ENCODE data around the gene IFI6.

Gene IFI6

DNA sequence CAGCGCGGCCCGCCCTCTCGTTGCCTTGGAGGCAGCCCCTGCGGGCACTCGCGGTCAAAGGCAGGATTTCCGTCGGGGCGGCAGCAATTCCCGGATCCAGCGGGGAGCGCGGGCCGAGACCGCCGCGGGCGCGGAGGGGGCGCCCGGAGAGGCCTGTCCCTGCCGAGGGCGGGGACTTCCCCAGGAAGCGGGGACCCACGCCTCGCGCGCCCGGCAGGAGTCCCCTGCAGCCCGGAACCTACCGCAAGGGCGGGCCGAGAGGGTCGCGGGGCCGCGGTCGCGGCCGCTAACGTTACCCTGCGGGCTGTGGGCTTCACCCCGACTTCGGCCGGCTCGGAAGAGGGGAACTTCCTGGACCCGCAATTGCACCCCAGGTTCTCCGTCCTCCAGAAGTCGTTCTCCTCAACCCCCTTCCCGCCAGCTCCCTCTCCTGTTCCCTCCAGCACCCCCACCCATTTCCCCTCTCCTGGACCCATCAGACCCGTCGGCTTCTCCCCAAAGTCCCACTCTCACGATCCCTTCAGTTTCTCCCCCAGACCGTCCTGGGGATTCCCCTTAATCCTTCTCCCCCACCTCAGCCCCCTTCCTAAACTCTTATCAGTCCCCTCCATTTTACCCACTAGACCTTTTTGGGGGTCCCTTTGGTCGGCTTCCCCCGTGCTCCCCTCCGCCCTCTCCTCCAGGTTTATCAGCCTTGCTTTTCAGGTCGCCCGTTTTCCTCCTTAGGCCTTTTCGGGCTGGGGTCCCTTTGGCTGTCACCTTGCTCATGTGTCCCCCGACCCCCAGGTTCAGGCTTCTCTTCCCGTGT lies 37.6 kb downstream of the IFI6 start:
- TF ChIP-seq, protein P1, sequence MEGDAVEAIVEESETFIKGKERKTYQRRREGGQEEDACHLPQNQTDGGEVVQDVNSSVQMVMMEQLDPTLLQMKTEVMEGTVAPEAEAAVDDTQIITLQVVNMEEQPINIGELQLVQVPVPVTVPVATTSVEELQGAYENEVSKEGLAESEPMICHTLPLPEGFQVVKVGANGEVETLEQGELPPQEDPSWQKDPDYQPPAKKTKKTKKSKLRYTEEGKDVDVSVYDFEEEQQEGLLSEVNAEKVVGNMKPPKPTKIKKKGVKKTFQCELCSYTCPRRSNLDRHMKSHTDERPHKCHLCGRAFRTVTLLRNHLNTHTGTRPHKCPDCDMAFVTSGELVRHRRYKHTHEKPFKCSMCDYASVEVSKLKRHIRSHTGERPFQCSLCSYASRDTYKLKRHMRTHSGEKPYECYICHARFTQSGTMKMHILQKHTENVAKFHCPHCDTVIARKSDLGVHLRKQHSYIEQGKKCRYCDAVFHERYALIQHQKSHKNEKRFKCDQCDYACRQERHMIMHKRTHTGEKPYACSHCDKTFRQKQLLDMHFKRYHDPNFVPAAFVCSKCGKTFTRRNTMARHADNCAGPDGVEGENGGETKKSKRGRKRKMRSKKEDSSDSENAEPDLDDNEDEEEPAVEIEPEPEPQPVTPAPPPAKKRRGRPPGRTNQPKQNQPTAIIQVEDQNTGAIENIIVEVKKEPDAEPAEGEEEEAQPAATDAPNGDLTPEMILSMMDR (IDR thresholded peaks at IDR 0.05; ENCODE audit: insufficient read depth, low read length, missing control alignments) = no peak
- no peak for DNase-seq (ENCODE audit: low read depth, low spot score)
- POLR2A ChIA-PET = no interaction called here
- peak overlapping the region; percentile 37 for H3K4me3 ChIP-seq (ENCODE audit: low read depth, low read length)
- CTCF ChIA-PET = interaction anchor here (0.7 kb wide), 1 partner anchor 28 kb away, joined by 5 read pairs; no protein-coding TSS in a partner anchor

DNA sequence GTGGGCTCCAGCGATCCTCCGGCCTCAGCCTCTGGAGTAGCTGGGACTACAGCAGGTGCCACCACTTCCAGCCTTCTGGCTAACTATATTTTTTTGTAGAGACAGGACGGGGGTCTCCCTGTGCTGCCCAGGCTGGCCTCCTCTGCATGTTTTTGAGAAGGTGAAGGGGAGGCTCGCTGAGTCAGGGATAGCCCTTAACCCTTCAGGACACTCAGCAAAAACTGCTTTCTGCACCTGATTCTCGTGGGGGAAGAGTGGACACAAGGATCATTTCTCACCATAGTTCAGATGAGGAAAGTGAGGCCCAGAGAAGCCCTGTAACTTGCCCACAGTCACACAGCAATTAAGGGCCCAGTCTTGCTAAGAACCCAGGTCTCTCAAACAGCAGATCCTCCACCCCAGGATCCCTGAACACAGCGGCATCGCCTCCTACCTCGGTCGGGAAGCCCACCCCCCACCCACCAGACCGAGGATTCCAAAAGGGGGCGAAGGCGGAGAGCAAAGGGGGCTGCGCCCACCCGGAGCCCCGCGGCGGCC lies 38.3 kb downstream of the IFI6 start:
- ChIA-PET POLR2A (no interaction called here), CTCF (interaction anchor here (0.7 kb wide), 1 partner anchor 29 kb away, joined by 5 read pairs; no protein-coding TSS in a partner anchor)
- peak overlapping the region; percentile 37 for H3K4me3 ChIP-seq (ENCODE audit: low read depth, low read length)

DNA sequence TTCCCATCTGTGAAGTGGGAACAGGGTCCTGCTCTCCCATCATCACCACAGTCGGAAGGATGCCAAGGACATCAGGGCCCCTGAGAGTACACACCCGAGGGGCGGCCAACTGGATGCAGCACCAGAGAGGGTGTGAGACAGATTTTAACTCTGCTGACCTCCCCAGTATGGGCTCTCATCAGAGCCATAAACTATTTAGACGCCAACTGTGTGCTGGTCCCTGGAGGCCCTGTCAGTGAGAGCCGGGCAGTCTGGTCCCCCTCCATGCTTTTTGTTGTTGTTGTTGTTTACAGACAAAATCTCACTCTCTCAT lies 38.7 kb downstream of the IFI6 start:
- H3K4me3 ChIP-seq (ENCODE audit: low read depth, low read length) = no peak overlapping the region
- DNase-seq (ENCODE audit: low read depth, low spot score) = no peak
- ChIA-PET CTCF (interaction anchor here (0.7 kb wide), 1 partner anchor 30 kb away, joined by 5 read pairs; no protein-coding TSS in a partner anchor), POLR2A (no interaction called here)
- TF ChIP-seq, protein P1 (IDR thresholded peaks at IDR 0.05; ENCODE audit: insufficient read depth, low read length, missing control alignments) = no peak

More for the DNA sequence above, 38.3 kb downstream of the IFI6 start:
- DNase-seq (ENCODE audit: low read depth, low spot score) = no peak
- TF ChIP-seq, protein P1 (IDR thresholded peaks at IDR 0.05; ENCODE audit: insufficient read depth, low read length, missing control alignments) = no peak

DNA sequence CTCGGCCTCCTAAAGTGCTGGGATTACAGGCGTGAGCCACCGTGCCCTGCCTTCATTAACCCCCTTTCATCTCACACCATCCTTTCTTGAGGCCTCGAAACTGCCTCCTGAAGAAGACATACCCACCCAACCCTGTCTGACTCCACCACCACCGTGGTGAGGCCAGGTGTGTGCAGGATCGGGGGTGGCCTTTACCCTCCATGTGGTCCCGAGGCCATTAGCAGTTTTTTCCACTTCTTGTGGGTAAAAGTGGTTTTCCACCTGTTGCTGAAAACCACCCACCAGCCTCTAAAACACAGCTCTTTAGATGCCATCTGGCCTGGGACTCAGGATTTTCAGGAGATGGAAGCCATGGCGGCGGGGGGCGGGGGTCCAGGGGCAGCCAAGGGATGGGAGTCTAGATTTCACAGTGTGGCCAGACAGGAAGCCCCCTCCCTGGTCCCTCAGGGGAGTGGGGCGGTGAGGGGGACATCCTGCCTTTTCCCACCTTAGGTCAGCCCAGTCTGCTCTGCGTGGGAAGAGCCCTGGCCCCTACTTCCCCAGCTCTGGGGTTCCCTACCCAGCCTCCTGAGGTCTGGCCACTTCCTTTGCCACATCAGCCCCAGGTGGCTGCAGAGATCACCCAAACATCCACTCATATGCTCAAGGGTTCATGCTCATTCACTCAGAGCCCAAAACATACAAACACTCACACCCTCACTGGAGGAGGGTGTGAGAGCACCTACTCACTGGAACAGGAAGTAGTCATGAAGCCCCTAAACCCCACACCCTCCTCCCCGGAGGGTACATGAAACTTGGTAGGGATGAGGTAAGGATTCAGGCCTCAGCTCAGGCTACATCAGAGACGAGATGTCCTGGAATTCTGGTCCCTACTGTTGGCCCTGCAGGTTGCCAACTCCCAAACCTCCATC lies 39.4 kb downstream of the IFI6 start:
- TF ChIP-seq, protein P1 (IDR thresholded peaks at IDR 0.05; ENCODE audit: insufficient read depth, low read length, missing control alignments) = no peak
- DNase-seq (ENCODE audit: low read depth, low spot score) = no peak
- CTCF ChIA-PET = interaction anchor here (1.8 to 2.2 kb wide), 2 partner anchors 8 to 28 kb away, joined by 5 to 6 read pairs; no protein-coding TSS in a partner anchor
- no peak overlapping the region for H3K4me3 ChIP-seq (ENCODE audit: low read depth, low read length)
- POLR2A ChIA-PET = no interaction called here

DNA sequence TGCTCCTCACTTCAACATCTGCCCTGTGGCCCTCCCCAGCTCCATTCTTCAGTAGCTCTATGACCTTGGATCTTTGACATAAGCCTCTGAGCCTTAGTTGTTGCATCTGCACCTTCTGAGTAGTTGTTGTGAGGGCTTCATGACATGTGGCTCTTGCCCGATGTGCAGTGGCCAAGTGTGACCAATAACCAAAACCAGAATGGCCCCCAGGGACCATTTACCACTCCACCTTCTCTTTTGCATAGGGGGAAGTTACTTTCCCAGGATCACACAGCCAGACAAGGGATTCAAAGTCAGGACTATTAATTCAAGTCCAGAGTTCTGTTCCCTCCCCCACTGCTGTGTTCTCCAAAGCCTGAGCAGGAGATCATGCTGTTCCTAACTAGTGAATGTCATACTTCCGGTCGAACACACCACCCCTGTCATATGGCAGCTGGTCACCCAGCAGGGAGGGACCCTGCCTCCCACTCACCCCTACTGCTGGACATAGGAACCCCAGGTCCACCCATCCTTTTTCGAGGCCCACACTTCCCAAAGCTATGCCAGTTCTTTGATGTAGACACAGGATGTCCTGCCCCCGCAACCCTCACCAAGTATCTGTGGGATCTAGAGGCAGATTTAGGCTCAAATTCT lies 41.0 kb downstream of the IFI6 start:
- POLR2A ChIA-PET = no interaction called here
- no peak overlapping the region for H3K4me3 ChIP-seq (ENCODE audit: low read depth, low read length)
- TF ChIP-seq, protein P1 (IDR thresholded peaks at IDR 0.05; ENCODE audit: insufficient read depth, low read length, missing control alignments) = no peak
- CTCF ChIA-PET = interaction anchor here (0.7 to 2.2 kb wide), 8 partner anchors 9 to 239 kb away, joined by 3 to 7 read pairs (median 5); no protein-coding TSS in a partner anchor
- no peak for DNase-seq (ENCODE audit: low read depth, low spot score)

All from AG04449 (cell line).